Suppressor macrophage treated with lipopolysaccharide for 4 hours (primary cell): ENCODE data around the gene TRERF1.
"Not testable (repeated sequence)": the region's sequence is repeated elsewhere in the genome, so short reads cannot be mapped to it uniquely, and the experiment has no call there.

ENCODE experiments used
- DNase-seq: peaks from one replicate; pipeline ENCODE4 v3.0.0-alpha.2; 2020

The TRERF1 gene, protein sequence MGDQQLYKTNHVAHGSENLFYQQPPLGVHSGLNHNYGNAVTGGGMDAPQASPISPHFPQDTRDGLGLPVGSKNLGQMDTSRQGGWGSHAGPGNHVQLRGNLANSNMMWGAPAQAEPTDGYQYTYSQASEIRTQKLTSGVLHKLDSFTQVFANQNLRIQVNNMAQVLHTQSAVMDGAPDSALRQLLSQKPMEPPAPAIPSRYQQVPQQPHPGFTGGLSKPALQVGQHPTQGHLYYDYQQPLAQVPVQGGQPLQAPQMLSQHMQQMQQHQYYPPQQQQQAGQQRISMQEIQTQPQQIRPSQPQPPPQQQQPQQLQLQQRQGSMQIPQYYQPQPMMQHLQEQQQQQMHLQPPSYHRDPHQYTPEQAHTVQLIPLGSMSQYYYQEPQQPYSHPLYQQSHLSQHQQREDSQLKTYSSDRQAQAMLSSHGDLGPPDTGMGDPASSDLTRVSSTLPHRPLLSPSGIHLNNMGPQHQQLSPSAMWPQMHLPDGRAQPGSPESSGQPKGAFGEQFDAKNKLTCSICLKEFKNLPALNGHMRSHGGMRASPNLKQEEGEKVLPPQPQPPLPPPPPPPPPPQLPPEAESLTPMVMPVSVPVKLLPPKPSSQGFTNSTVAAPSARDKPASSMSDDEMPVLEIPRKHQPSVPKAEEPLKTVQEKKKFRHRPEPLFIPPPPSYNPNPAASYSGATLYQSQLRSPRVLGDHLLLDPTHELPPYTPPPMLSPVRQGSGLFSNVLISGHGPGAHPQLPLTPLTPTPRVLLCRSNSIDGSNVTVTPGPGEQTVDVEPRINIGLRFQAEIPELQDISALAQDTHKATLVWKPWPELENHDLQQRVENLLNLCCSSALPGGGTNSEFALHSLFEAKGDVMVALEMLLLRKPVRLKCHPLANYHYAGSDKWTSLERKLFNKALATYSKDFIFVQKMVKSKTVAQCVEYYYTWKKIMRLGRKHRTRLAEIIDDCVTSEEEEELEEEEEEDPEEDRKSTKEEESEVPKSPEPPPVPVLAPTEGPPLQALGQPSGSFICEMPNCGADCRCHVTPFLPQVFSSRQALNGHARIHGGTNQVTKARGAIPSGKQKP (N-terminal part only)

GRCh38 chr6:42451333-42452170 lies at the start of gene TRERF1:
TSS of gene TRERF1 (minus strand) at chr6:42451926. CDS start at chr6:42269590, 182,336 bp downstream.
- peak; percentile 40 for DNase-seq

GRCh38 chr6:42498473-42499128 lies 46.9 kb upstream of the TRERF1 start:
- no peak for DNase-seq

- DNase-seq: no peak
Measured at GRCh38 chr6:42493914-42494539, 42.3 kb upstream of the TRERF1 start.

DNA sequence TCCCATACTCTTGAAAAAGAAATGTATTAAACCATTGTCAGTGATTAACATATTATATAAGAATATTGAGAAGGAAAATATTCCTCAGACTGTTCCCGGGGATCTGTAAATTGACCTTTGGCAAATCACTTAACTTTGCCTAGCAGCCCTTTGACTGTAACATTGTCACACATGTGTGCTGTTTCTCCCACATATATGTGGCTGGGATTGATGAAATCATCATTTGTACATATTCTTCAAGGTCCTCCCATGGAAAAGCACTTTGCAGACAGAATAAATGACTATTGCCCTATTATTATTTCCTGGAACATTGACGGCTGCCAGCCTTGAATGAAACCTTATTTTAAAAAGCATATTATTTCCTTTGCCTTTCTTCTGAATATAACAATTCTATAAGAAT lies 36.4 kb upstream of the TRERF1 start:
- no peak for DNase-seq

GRCh38 chr6:42484261-42484660 lies 32.5 kb upstream of the TRERF1 start:
- DNase-seq: no peak

- DNase-seq: no peak
Measured at GRCh38 chr6:42482174-42482573, 30.4 kb upstream of the TRERF1 start.

DNA sequence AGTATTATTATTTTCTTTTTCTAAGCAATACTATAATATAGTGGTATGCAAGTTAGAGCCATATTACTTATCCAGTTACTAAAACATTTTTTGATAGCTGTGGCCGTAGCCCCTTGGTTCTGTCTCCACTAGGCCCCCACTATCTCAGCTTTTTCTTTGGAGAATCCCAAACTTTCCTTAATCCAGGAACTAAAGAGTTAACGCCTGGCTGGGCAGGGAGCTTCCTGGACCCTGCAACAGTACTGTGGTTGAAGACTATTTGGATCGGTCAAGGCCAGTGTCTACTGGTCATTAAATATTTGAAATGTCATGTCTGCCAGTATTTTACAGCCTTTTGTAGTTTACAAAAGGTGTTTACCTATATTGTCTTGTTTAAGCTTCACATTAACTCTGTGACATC lies 20.0 kb upstream of the TRERF1 start:
- no peak for DNase-seq

DNA sequence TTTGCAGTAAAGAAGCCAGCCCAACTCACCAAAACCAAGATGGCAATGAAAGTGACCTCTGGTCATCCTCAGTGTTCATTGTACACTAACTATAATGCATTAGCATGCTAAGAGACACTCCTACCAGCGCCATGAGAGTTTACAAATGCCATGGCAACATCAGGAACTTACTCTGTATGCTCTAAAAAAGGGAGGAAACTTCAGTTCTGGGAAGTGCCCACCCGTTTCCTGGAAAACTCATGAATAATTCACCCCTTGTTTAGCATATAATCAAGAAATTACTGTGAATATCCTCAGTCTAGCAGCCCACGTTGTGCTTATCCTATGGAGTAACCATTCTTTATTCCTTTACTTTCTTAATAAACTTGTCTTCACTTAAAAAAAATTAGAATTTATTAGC lies 19.4 kb upstream of the TRERF1 start:
- no peak for DNase-seq

DNA sequence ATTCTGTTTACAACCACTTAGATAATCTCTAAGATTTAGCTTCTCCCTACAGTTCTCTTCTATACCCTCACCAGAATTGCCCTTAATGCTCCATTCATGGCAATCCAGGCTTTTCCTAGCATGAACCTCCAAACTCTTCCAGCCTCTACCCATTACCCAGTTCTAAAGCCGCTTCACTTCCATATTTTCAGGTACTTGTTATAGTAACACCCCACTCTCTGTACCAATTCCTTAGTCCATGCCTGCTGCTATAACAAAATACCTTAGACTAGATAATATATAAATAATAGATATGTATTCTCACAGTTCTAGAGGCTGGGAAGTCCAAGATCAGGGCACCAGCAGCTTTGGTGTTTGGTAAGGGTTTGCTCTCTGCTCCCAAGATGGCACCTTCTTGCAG lies 16.5 kb upstream of the TRERF1 start:
- no peak for DNase-seq

GRCh38 chr6:42467651-42468050 lies 15.9 kb upstream of the TRERF1 start:
- DNase-seq: no peak

DNA sequence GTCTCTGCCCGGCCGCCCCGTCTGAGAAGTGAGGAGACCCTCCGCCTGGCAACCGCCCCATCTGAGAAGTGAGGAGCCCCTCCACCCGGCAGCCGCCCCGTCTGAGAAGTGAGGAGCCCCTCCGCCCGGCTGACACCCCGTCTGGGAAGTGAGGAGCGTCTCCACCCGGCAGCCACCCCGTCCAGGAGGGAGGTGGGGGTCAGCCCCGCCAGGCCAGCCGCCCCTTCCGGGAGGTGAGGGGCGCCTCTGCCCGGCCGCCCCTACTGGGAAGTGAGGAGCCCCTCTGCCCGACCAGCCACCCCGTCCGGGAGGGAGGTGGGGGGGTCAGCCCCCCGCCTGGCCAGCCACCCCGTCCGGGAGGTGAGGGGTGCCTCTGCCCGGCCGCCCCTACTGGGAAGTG lies 14.7 kb upstream of the TRERF1 start:
- not testable (repeated sequence) for DNase-seq

DNA sequence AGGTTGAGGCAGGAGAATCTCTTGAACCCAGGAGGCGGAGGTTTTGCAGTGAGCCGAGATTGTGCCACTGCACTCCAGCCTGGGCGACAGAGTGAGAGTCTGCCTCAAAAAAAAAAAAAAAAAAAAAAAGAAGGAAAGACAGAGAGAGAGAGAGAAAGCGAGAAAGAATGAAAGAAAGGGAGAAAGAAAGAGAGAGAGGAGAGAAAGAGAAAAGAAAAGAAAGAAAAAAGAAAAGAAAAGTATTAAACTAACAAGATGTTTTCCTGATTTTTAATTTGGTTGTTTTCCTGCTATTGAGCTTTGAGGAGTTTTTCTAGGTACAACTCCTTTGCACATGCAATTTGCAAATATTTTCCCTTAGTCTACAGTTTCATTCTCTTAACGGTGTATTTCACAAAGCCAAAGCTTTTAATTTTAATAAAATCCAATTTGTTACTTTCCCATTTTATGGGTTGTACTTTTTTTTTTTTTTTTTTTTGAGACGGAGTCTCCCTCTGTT lies 10.8 kb upstream of the TRERF1 start:
- no peak for DNase-seq

DNA sequence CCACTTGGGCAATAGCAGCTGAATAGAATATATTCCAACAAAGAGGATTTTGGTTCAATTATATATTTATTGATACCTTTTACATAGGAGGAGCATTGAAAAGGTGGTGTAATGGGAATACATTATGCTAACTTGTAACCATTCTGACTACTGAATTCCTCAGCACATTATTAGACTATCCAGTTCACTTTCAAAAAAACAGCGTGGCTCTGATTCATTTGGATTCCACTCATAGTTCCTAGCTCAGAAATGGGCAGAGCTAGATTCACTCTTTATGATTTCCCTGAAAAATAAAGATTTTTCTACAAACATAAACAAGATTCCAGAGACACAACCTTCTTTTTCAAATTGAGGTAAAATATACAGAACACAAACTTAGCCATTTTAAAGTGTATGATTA lies 9.2 kb upstream of the TRERF1 start:
- no peak for DNase-seq

DNA sequence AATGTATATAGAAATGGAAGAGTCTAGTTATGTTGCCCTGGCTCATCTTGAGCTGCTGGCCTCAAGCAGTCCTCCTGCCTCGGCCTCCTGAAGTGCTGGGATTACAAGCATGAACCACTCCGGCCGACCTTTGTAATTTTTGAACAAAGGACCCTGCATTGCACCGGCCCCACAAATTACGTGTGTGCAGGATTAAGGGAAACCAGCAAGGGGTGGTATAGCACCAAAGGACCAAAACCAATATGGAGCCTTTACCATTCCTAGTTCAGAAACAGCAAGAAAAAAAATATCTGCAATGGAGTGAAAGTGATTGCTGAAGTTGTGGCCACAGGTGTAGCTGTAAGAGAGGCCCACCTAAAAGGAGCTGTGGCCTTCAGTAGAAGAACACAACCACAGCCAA lies 8.2 kb upstream of the TRERF1 start:
- DNase-seq: no peak

GRCh38 chr6:42454428-42454791 lies 2.7 kb upstream of the TRERF1 start:
- DNase-seq: no peak

- DNase-seq: no peak
Measured at GRCh38 chr6:42453654-42454427, 2.1 kb upstream of the TRERF1 start.

DNA sequence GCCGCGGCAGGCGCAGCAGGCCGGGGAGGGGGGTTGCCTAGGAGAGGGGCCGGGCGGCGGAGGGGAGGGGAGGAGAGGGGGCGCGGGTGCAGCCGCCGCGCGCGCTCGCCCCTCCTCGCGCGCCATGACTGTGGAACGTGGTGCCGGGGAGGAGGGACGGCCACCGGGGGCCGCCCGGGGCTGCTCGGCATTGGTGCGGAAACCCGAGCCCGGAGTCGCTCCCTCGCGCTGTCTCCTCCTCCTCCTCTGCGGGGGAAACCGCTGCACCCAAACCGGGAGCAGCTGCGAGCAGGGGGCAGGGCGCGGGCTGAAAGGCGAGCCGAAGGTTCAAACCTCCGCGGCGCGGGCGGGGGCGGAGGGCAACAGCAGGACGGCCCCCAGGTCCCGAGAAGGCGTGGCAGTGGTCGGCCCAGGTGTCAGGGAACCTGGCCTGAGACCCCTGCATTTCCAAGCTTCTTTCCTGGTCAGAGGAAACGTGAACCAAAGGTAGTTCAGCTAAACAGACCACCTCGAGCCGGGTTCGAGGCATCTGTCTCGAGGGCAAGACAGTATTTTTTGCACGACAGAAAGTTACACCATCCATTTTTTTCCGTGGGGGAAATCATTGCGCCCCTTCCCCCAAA lies 1.4 kb upstream of the TRERF1 start:
- DNase-seq: peak; percentile 54

GRCh38 chr6:42452171-42453030 lies 675 bp upstream of the TRERF1 start:
- peak; percentile 40 for DNase-seq
